ENCODE measurements around the gene ALDH1L2.

The ALDH1L2 gene

GRCh38 chr12:105057174-105057573, 27.1 kb downstream of the ALDH1L2 start:
- TF ChIP-seq FOXP2 (optimal IDR thresholded peaks at IDR 0.05; ENCODE audit: borderline replicate concordance, extremely low read depth, extremely low read length, insufficient read depth) (no peak), TAF1 (IDR thresholded peaks at IDR 0.05; ENCODE audit: borderline replicate concordance, insufficient read depth, low read length) (no peak), POLR2AphosphoS5 (IDR thresholded peaks at IDR 0.05; ENCODE audit: low read depth, low read length) (no peak), SIN3A (IDR thresholded peaks at IDR 0.05; ENCODE audit: borderline replicate concordance, insufficient read depth, low read length) (no peak), REST (IDR thresholded peaks at IDR 0.05; ENCODE audit: insufficient read depth in 1 of 2, low read depth in 2 of 2, low read length in 2 of 2) (no peak)

GRCh38 chr12:105053116-105053572, 31.1 kb downstream of the ALDH1L2 start:
- no peak for TF ChIP-seq FOXP2 (optimal IDR thresholded peaks at IDR 0.05; ENCODE audit: borderline replicate concordance, extremely low read depth, extremely low read length, insufficient read depth)
- TF ChIP-seq SIN3A (IDR thresholded peaks at IDR 0.05; ENCODE audit: borderline replicate concordance, insufficient read depth, low read length) = no peak
- TF ChIP-seq REST (IDR thresholded peaks at IDR 0.05; ENCODE audit: insufficient read depth in 1 of 2, low read depth in 2 of 2, low read length in 2 of 2) = no peak
- TF ChIP-seq TAF1 (IDR thresholded peaks at IDR 0.05; ENCODE audit: borderline replicate concordance, insufficient read depth, low read length) = no peak

- TF ChIP-seq FOXP2 (optimal IDR thresholded peaks at IDR 0.05; ENCODE audit: borderline replicate concordance, extremely low read depth, extremely low read length, insufficient read depth) = no peak
- TF ChIP-seq POLR2AphosphoS5 (IDR thresholded peaks at IDR 0.05; ENCODE audit: low read depth, low read length) = no peak
- no peak for TF ChIP-seq TAF1 (IDR thresholded peaks at IDR 0.05; ENCODE audit: borderline replicate concordance, insufficient read depth, low read length)
- TF ChIP-seq SIN3A (IDR thresholded peaks at IDR 0.05; ENCODE audit: borderline replicate concordance, insufficient read depth, low read length) = no peak
- TF ChIP-seq REST (IDR thresholded peaks at IDR 0.05; ENCODE audit: insufficient read depth in 1 of 2, low read depth in 2 of 2, low read length in 2 of 2) = no peak
Measured at GRCh38 chr12:105051981-105052380, 32.3 kb downstream of the ALDH1L2 start.

- TF ChIP-seq SIN3A (IDR thresholded peaks at IDR 0.05; ENCODE audit: borderline replicate concordance, insufficient read depth, low read length) (no peak), POLR2AphosphoS5 (IDR thresholded peaks at IDR 0.05; ENCODE audit: low read depth, low read length) (no peak), FOXP2 (optimal IDR thresholded peaks at IDR 0.05; ENCODE audit: borderline replicate concordance, extremely low read depth, extremely low read length, insufficient read depth) (no peak), REST (IDR thresholded peaks at IDR 0.05; ENCODE audit: insufficient read depth in 1 of 2, low read depth in 2 of 2, low read length in 2 of 2) (no peak)
Measured at GRCh38 chr12:105048315-105048714, 35.9 kb downstream of the ALDH1L2 start.

- TF ChIP-seq POLR2AphosphoS5 (IDR thresholded peaks at IDR 0.05; ENCODE audit: low read depth, low read length) = no peak
- TF ChIP-seq FOXP2 (optimal IDR thresholded peaks at IDR 0.05; ENCODE audit: borderline replicate concordance, extremely low read depth, extremely low read length, insufficient read depth) = no peak
- no peak for TF ChIP-seq SIN3A (IDR thresholded peaks at IDR 0.05; ENCODE audit: borderline replicate concordance, insufficient read depth, low read length)
- no peak for TF ChIP-seq TAF1 (IDR thresholded peaks at IDR 0.05; ENCODE audit: borderline replicate concordance, insufficient read depth, low read length)
- no peak for TF ChIP-seq REST (IDR thresholded peaks at IDR 0.05; ENCODE audit: insufficient read depth in 1 of 2, low read depth in 2 of 2, low read length in 2 of 2)
Measured at GRCh38 chr12:105047308-105047707, 37.0 kb downstream of the ALDH1L2 start.

Measured in PFSK-1 (cell line).